BE2C (cell line): ENCODE results near the gene HNRNPH2.

Experiments used
- DNase-seq: peaks from one replicate; pipeline ENCODE4 v3.0.0-alpha.2; 2020
- H3K27me3 ChIP-seq: fragments of 250-450 bp; sonication (Bioruptor Pico); 2 replicates; pipeline ENCODE4 v1.5.1; 2020; ENCODE audit warnings: mild to moderate bottlenecking
- H3K36me3 ChIP-seq: fragments of 250-450 bp; sonication (Bioruptor Pico); 2 replicates; pipeline ENCODE4 v1.5.1; 2020; ENCODE audit warnings: mild to moderate bottlenecking
- H3K4me1 ChIP-seq: fragments of 250-450 bp; sonication (Bioruptor Pico); 2 replicates; pipeline ENCODE4 v1.5.1; 2020
- H3K4me3 ChIP-seq: 2 replicates; pipeline ENCODE4 v1.5.1; 2011; ENCODE audit warnings: low read depth, low read length
- H3K9me3 ChIP-seq: fragments of 250-450 bp; sonication (Bioruptor Pico); 2 replicates; pipeline ENCODE4 v1.5.1; 2020
- TF ChIP-seq, protein P1 (sequence below): IDR thresholded peaks from 2 replicates; pipeline ENCODE4 v1.5.1; 2012; ENCODE audit warnings: mild to moderate bottlenecking, low read depth, low read length

HNRNPH2 gene

GRCh38 chrX:101415180-101416145 lies 7.4 kb downstream of the HNRNPH2 start:
- H3K9me3 ChIP-seq: no peaks in the 10 kb centered on the region
- no peaks in the 10 kb centered on the region; the same call in 1 of the 2 replicates for H3K36me3 ChIP-seq
- DNase-seq: peak; percentile 18
- peaks cover 6% of the 10 kb centered on the region; the same call in 1 of the 2 replicates for H3K4me1 ChIP-seq
- TF ChIP-seq, protein P1, sequence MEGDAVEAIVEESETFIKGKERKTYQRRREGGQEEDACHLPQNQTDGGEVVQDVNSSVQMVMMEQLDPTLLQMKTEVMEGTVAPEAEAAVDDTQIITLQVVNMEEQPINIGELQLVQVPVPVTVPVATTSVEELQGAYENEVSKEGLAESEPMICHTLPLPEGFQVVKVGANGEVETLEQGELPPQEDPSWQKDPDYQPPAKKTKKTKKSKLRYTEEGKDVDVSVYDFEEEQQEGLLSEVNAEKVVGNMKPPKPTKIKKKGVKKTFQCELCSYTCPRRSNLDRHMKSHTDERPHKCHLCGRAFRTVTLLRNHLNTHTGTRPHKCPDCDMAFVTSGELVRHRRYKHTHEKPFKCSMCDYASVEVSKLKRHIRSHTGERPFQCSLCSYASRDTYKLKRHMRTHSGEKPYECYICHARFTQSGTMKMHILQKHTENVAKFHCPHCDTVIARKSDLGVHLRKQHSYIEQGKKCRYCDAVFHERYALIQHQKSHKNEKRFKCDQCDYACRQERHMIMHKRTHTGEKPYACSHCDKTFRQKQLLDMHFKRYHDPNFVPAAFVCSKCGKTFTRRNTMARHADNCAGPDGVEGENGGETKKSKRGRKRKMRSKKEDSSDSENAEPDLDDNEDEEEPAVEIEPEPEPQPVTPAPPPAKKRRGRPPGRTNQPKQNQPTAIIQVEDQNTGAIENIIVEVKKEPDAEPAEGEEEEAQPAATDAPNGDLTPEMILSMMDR: peak; percentile 73
- H3K4me3 ChIP-seq: no peak overlapping the region
- H3K27me3 ChIP-seq: no peaks in the 10 kb centered on the region

- no peak overlapping the region for H3K4me3 ChIP-seq
- no peaks in the 10 kb centered on the region; the same call in 1 of the 2 replicates for H3K36me3 ChIP-seq
- peaks cover 6% of the 10 kb centered on the region; the same call in 1 of the 2 replicates for H3K4me1 ChIP-seq
- H3K9me3 ChIP-seq: no peaks in the 10 kb centered on the region
- TF ChIP-seq, protein P1: no peak
- H3K27me3 ChIP-seq: no peaks in the 10 kb centered on the region
- no peak for DNase-seq
Measured at GRCh38 chrX:101416691-101417090, 8.7 kb downstream of the HNRNPH2 start.

DNA sequence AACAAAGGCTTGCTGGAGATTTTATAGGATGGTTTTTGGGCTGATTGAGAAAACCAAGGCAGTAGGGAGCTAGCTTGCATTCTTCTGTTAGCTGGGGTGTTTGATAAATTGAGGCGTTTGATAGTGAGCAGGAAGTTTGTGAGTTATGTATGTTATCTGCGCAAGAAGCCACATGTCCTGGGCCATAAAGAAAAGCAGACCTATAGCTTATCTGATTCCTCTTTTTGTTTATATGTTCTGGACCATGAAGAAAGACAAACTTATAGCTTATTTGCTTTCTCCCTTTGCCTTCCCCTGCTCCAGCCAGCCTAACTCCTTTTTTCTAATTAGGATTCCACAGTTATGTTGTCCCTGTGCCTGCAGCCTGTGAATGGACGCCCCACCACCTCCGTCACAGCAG lies 9.2 kb downstream of the HNRNPH2 start:
- no peak for DNase-seq
- Histone ChIP-seq H3K4me3 (no peak overlapping the region), H3K36me3 (no peaks in the 10 kb centered on the region; the same call in 1 of the 2 replicates), H3K27me3 (no peaks in the 10 kb centered on the region), H3K4me1 (peaks cover 6% of the 10 kb centered on the region; the same call in 1 of the 2 replicates), H3K9me3 (no peaks in the 10 kb centered on the region)
- TF ChIP-seq, protein P1: no peak

- Histone ChIP-seq H3K4me1 (peaks cover 6% of the 10 kb centered on the region; the same call in 1 of the 2 replicates), H3K36me3 (no peaks in the 10 kb centered on the region; the same call in 1 of the 2 replicates), H3K4me3 (peak overlapping the region; percentile 64), H3K9me3 (no peaks in the 10 kb centered on the region), H3K27me3 (no peaks in the 10 kb centered on the region)
- TF ChIP-seq, protein P1: no peak
- peak; percentile 64 for DNase-seq
Measured at GRCh38 chrX:101417981-101418841, 10.2 kb downstream of the HNRNPH2 start.

GRCh38 chrX:101419489-101419888 lies 11.5 kb downstream of the HNRNPH2 start:
- Histone ChIP-seq H3K27me3 (no peaks in the 10 kb centered on the region), H3K4me3 (no peak overlapping the region), H3K9me3 (no peaks in the 10 kb centered on the region), H3K4me1 (peaks cover 6% of the 10 kb centered on the region; the same call in 1 of the 2 replicates), H3K36me3 (no peaks in the 10 kb centered on the region; the same call in 1 of the 2 replicates)
- no peak for DNase-seq
- TF ChIP-seq, protein P1: no peak
